WTC11 (cell line): ENCODE measurements around the gene MIEF1. TPM values are rescaled to one million over a fixed set of nuclear protein-coding genes. Genes with fewer than 3 reads are reported as not detected.

Experiments
- ATAC-seq: fragments of 200-7000 bp; cut with Tn5 transposase; 2 replicates; pipeline ENCODE4 v1.10.0; 2021; ENCODE audit warnings: mild to moderate bottlenecking, moderate library complexity
- CTCF ChIA-PET: fragments of 300-600 bp; sonication (Branson Sonifier 250); formaldehyde crosslinking; loops from one replicate; lab custom pipeline; 2021; ENCODE audit warnings: antibody characterized with exemption; lab: Charles Lee
- POLR2A ChIA-PET: fragments of 350-600 bp; sonication (Branson Sonifier 250); formaldehyde crosslinking; loops from one replicate; lab custom pipeline; 2021; ENCODE audit warnings: antibody characterized with exemption; lab: Charles Lee
- DNase-seq: peaks from one replicate; pipeline ENCODE4 v3.0.0; 2021; ENCODE audit warnings: low spot score
- H3K27ac Mint-ChIP-seq: 2 replicates; pipeline ENCODE4 v1.8.0; 2021; ENCODE audit warnings: mixed read lengths
- H3K27me3 Mint-ChIP-seq: 2 replicates; pipeline ENCODE4 v1.8.0; 2021; ENCODE audit warnings: low read depth, mild to moderate bottlenecking, moderate library complexity, mixed read lengths
- H3K36me3 Mint-ChIP-seq: 2 replicates; pipeline ENCODE4 v1.8.0; 2021; ENCODE audit warnings: mixed read lengths
- H3K4me1 Mint-ChIP-seq: 2 replicates; pipeline ENCODE4 v1.8.0; 2022; ENCODE audit warnings: mixed read lengths
- H3K4me3 Mint-ChIP-seq: 2 replicates; pipeline ENCODE4 v1.8.0; 2021; ENCODE audit warnings: mild to moderate bottlenecking, moderate library complexity, mixed read lengths
- H3K9me3 Mint-ChIP-seq: 2 replicates; pipeline ENCODE4 v1.8.0; 2021; ENCODE audit warnings: mixed read lengths
- ARID4B ChIP-seq: sonication (generic); formaldehyde crosslinking; IDR thresholded peaks from 2 replicates; pipeline ENCODE4 v1.8.0; 2023; ENCODE audit warnings: missing genetic modification reagents, mild to moderate bottlenecking, borderline replicate concordance
- ATF1 ChIP-seq: sonication (generic); formaldehyde crosslinking; IDR thresholded peaks from 2 replicates; pipeline ENCODE4 v1.8.1; 2023; ENCODE audit warnings: mild to moderate bottlenecking, moderate library complexity, missing genetic modification reagents
- CBFB ChIP-seq: sonication (generic); formaldehyde crosslinking; IDR thresholded peaks from 2 replicates; pipeline ENCODE4 v1.8.1; 2022; ENCODE audit warnings: mild to moderate bottlenecking, low read depth, missing genetic modification reagents
- CREM ChIP-seq: sonication (generic); formaldehyde crosslinking; IDR thresholded peaks from 2 replicates; pipeline ENCODE4 v1.8.1; 2022; ENCODE audit warnings: mild to moderate bottlenecking, missing genetic modification reagents, moderate library complexity
- E2F1 ChIP-seq: sonication (generic); formaldehyde crosslinking; IDR thresholded peaks from 2 replicates; pipeline ENCODE4 v1.8.0; 2022; ENCODE audit warnings: mild to moderate bottlenecking, missing genetic modification reagents
- ESRRA ChIP-seq: sonication (generic); formaldehyde crosslinking; IDR thresholded peaks from 2 replicates; pipeline ENCODE4 v1.8.1; 2022; ENCODE audit warnings: mild to moderate bottlenecking, missing genetic modification reagents, borderline replicate concordance
- GRHL2 ChIP-seq: fragments of 250-450 bp; sonication (Bioruptor Pico); IDR thresholded peaks from 2 replicates; pipeline ENCODE4 v1.8.0; 2022; ENCODE audit warnings: mild to moderate bottlenecking, moderate library complexity; ENCODE audit not compliant: insufficient replicate concordance, severe bottlenecking
- HMGXB4 ChIP-seq: sonication (generic); formaldehyde crosslinking; IDR thresholded peaks from 2 replicates; pipeline ENCODE4 v1.8.1; 2023; ENCODE audit warnings: mild to moderate bottlenecking, moderate library complexity, missing genetic modification reagents
- KAT7 ChIP-seq: sonication (generic); formaldehyde crosslinking; IDR thresholded peaks from 2 replicates; pipeline ENCODE4 v1.8.1; 2023; ENCODE audit warnings: missing genetic modification reagents, mild to moderate bottlenecking, borderline replicate concordance
- MYBL2 ChIP-seq: sonication (generic); formaldehyde crosslinking; IDR thresholded peaks from 2 replicates; pipeline ENCODE4 v1.8.1; 2023; ENCODE audit warnings: mild to moderate bottlenecking, moderate library complexity, missing genetic modification reagents
- NFATC4 ChIP-seq: fragments of 250-450 bp; sonication (Bioruptor Pico); IDR thresholded peaks from 2 replicates; pipeline ENCODE4 v1.9.0; 2021; ENCODE audit warnings: mild to moderate bottlenecking
- NR1H2 ChIP-seq: sonication (generic); formaldehyde crosslinking; IDR thresholded peaks from 2 replicates; pipeline ENCODE4 v1.9.0; 2021; ENCODE audit warnings: mild to moderate bottlenecking, moderate library complexity, missing genetic modification reagents
- SOX15 ChIP-seq: fragments of 250-450 bp; sonication (Bioruptor Pico); IDR thresholded peaks from 2 replicates; pipeline ENCODE4 v1.9.0; 2021; ENCODE audit warnings: mild to moderate bottlenecking
- STAT6 ChIP-seq: sonication (generic); formaldehyde crosslinking; conservative IDR thresholded peaks from 2 replicates; pipeline ENCODE4 v1.8.1; 2023; ENCODE audit warnings: mild to moderate bottlenecking, low read depth, missing genetic modification reagents, moderate library complexity
- TCF7 ChIP-seq: sonication (generic); formaldehyde crosslinking; IDR thresholded peaks from 2 replicates; pipeline ENCODE4 v1.8.0; 2022; ENCODE audit warnings: mild to moderate bottlenecking, low read depth, missing genetic modification reagents, moderate library complexity
- TEAD1 ChIP-seq: sonication (generic); formaldehyde crosslinking; IDR thresholded peaks from 2 replicates; pipeline ENCODE4 v1.8.0; 2022; ENCODE audit warnings: mild to moderate bottlenecking, missing genetic modification reagents
- ZNF425 ChIP-seq: fragments of 250-450 bp; sonication (Bioruptor Pico); conservative IDR thresholded peaks from 2 replicates; pipeline ENCODE4 v1.9.0; 2021; ENCODE audit warnings: mild to moderate bottlenecking
- ZNF671 ChIP-seq: fragments of 250-450 bp; sonication (Bioruptor Pico); IDR thresholded peaks from 2 replicates; pipeline ENCODE4 v1.8.0; 2021; ENCODE audit warnings: mild to moderate bottlenecking
- total RNA-seq: library from RNA; stranded (reverse); gene quantifications from 3 replicates; pipeline ENCODE4 v1.2.3, GENCODE V29; 2021
- TF ChIP-seq, protein P1 (sequence below): sonication (generic); formaldehyde crosslinking; IDR thresholded peaks from 2 replicates; pipeline ENCODE4 v1.8.1; 2022; ENCODE audit warnings: mild to moderate bottlenecking, moderate library complexity, missing genetic modification reagents
- TF ChIP-seq, protein P2 (sequence below): fragments of 250-450 bp; sonication (Bioruptor Pico); IDR thresholded peaks from 2 replicates; pipeline ENCODE4 v1.8.0; 2021; ENCODE audit warnings: mild to moderate bottlenecking

The MIEF1 gene
- total RNA-seq, 1 experiment from 2014 or later = 38.7 TPM

DNA sequence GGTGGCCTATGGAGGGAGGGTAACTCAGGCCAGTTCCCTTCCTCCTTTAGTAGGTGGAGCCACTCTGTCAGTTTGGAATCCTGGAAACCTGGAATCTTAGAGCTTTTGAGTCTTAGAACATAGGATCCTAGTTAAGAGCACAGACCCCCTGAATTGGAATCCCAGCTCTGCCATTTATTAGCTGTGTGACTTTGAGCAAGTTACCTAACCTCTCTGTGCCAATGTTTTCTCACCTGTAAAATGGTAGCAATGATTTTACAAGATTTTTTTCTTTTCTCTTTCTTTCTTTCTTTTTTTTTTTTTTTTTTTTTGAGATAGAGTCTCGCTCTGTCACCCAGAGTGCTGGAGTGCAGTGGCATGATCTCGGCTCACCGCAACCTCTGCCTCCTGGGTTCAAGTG, 51.3 kb downstream of the MIEF1 start:
- DNase-seq = no peak
- Mint-ChIP-seq H3K36me3 (no peaks in the 10 kb centered on the region), H3K9me3 (no peaks in the 10 kb centered on the region), H3K4me3 (no peak overlapping the region), H3K27ac (no peak overlapping the region), H3K27me3 (peaks cover 41% of the 10 kb centered on the region), H3K4me1 (peaks cover 7% of the 10 kb centered on the region)
- no peak for TF ChIP-seq GRHL2 (CRISPR knock-in tag)
- no peak for TF ChIP-seq ARID4B
- TF ChIP-seq NFATC4 (CRISPR knock-in tag) = no peak
- no peak for TF ChIP-seq SOX15 (CRISPR knock-in tag)
- TF ChIP-seq ZNF671 (CRISPR knock-in tag) = no peak
- TF ChIP-seq, protein P1, sequence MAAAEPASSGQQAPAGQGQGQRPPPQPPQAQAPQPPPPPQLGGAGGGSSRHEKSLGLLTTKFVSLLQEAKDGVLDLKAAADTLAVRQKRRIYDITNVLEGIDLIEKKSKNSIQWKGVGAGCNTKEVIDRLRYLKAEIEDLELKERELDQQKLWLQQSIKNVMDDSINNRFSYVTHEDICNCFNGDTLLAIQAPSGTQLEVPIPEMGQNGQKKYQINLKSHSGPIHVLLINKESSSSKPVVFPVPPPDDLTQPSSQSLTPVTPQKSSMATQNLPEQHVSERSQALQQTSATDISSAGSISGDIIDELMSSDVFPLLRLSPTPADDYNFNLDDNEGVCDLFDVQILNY (CRISPR knock-in tag) = no peak
- TF ChIP-seq ESRRA (CRISPR knock-in tag) = no peak
- no peak for TF ChIP-seq MYBL2
- TF ChIP-seq ZNF425 = no peak
- TF ChIP-seq STAT6 (CRISPR knock-in tag) = no peak
- TF ChIP-seq TEAD1 (CRISPR knock-in tag) = no peak
- TF ChIP-seq KAT7 (CRISPR knock-in tag) = no peak
- ChIA-PET POLR2A (interaction anchor here (0.7 kb wide), 1 partner anchor 81 kb away, joined by 7 read pairs; no protein-coding TSS in a partner anchor), CTCF (interaction anchor here (1.0 to 2.5 kb wide), 2 partner anchors 10 to 19 kb away, joined by 3 to 9 read pairs; no protein-coding TSS in a partner anchor)
- no peak for ATAC-seq

DNA sequence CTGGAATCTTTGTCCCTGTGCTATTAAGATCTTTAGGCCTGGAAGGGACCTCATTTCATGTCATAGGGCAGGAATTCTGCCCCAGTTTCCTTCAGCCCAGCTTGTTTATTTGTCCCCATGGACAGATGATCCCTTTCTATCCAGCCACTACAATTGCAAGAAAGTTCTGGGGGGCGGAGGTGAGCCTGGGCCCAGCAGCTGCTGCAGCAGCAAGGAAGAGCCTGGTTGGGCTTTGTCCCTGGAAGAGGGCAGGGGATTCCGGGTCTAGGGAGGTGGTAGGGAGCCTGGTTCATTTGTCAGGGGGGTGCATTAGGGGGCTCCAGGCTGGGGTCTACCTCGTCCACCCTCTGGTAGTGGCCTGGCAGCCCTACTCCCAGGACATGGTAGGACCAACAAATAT, 52.1 kb downstream of the MIEF1 start:
- DNase-seq (no peak), ATAC-seq (no peak)
- ChIA-PET POLR2A (no interaction called here), CTCF (interaction anchor here (1.0 kb wide), 1 partner anchor 11 kb away, joined by 3 read pairs; no protein-coding TSS in a partner anchor)
- peaks cover 7% of the 10 kb centered on the region for H3K4me1 Mint-ChIP-seq
- no peak overlapping the region for H3K4me3 Mint-ChIP-seq
- peaks cover 46% of the 10 kb centered on the region for H3K27me3 Mint-ChIP-seq
- no peak overlapping the region for H3K27ac Mint-ChIP-seq
- H3K36me3 Mint-ChIP-seq = no peaks in the 10 kb centered on the region
- no peaks in the 10 kb centered on the region for H3K9me3 Mint-ChIP-seq
- no peak for TF ChIP-seq TCF7 (CRISPR knock-in tag)
- TF ChIP-seq E2F1 (CRISPR knock-in tag) = no peak
- TF ChIP-seq, protein P2, sequence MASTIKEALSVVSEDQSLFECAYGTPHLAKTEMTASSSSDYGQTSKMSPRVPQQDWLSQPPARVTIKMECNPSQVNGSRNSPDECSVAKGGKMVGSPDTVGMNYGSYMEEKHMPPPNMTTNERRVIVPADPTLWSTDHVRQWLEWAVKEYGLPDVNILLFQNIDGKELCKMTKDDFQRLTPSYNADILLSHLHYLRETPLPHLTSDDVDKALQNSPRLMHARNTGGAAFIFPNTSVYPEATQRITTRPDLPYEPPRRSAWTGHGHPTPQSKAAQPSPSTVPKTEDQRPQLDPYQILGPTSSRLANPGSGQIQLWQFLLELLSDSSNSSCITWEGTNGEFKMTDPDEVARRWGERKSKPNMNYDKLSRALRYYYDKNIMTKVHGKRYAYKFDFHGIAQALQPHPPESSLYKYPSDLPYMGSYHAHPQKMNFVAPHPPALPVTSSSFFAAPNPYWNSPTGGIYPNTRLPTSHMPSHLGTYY (CRISPR knock-in tag) = no peak
- no peak for TF ChIP-seq HMGXB4 (CRISPR knock-in tag)
- TF ChIP-seq, protein P1 (CRISPR knock-in tag) = no peak
- TF ChIP-seq NR1H2 (CRISPR knock-in tag) = no peak
- no peak for TF ChIP-seq CREM
- TF ChIP-seq ATF1 (CRISPR knock-in tag) = no peak
- TF ChIP-seq CBFB (CRISPR knock-in tag) = no peak
